Uterus (tissue), 2 donors: ENCODE measurements around the gene CCDC157.

Experiments used
- CTCF ChIP-seq, 4 experiments: fragments of 200-600 bp in 2 of 4; fragments of 450-650 bp in 2 of 4; sonication (generic) in 2 of 4; IDR thresholded peaks; one replicate each; pipeline ENCODE4 v1.5.1; 2016 to 2019; ENCODE audit warnings: antibody characterized with exemption in 4 of 4, mild to moderate bottlenecking in 2 of 4, moderate library complexity in 1 of 4
- POLR2A ChIP-seq, 2 donors: fragments of 450-650 bp; IDR thresholded peaks; one replicate each; pipeline ENCODE4 v1.6.1; 2016; ENCODE audit warnings: antibody characterized with exemption in 2 of 2, mild to moderate bottlenecking in 1 of 2, moderate library complexity in 1 of 2

DNA sequence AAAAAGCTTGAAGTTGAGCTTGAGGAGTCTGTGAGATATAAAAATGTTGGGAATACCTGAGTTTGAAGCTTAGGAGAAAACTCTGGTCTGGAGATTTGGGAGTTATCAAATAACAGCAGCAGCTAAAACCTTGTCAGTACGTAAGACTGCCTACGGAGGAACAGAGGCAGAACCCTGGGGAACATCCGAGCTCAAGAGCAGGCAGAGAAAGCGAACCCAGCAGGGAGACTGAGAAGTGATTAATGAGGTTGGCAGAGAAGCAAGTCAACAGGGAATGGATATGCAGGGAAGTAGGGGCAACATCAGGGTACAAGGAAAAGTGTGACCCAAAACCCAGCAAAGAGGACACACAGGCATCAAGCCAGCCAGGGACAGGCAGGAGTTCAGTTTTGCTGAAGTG, 56.2 kb downstream of the CCDC157 start:
- TF ChIP-seq CTCF (IDR thresholded peaks at IDR 0.05) (no peak), POLR2A (IDR thresholded peaks at IDR 0.05) (no peak)
